Fibroblast of villous mesenchyme (primary cell): ENCODE data around the gene NHLH1. TPM values are rescaled to one million over a fixed set of nuclear protein-coding genes. Genes with fewer than 3 reads are reported as not detected.
A peak's percentile ranks its signal among the peaks of the same experiment; 100 is the strongest.

Source experiments
- DNase-seq: peaks from one replicate; pipeline ENCODE4 v3.0.0-alpha.2; 2010; ENCODE audit warnings: low read depth
- H3K4me3 ChIP-seq: 2 replicates; pipeline ENCODE4 v1.5.1; 2011; ENCODE audit warnings: low read depth, mild to moderate bottlenecking, low read length
- CTCF ChIP-seq: IDR thresholded peaks from 2 replicates; pipeline ENCODE4 v1.5.1; 2012; ENCODE audit warnings: low read depth, mild to moderate bottlenecking, low read length; ENCODE audit not compliant: insufficient read depth
- total RNA-seq: library from RNA; depleted of rRNA; stranded (reverse); fragments of >200 nt; gene quantifications from 2 replicates; pipeline ENCODE4 v1.2.3, GENCODE V29; 2012

Gene NHLH1
- total RNA-seq, 1 donor = not detected

DNA sequence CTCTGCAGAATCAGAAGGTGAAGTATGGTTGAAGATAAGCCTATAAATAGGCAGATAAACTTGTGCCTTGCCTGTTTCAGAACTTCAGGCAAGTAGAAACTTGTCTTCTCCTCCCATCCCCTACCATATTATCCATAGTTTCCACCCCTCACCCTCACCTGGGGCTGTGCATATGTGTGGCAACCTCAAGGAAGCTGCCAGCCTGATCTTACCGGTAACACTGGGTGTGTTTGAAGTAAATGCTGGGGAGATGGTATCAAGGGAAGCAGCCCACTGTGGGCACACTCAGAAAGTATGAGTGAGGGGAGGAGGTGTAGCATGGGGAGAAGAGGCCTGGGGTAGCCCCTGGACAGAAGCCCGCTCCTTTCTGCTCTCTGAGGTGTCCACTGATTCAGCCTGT lies 48.0 kb downstream of the NHLH1 start:
- no peak for TF ChIP-seq CTCF
- DNase-seq = no peak
- H3K4me3 ChIP-seq = no peak overlapping the region

GRCh38 chr1:160415696-160416290 lies 48.9 kb downstream of the NHLH1 start:
- TF ChIP-seq CTCF = no peak
- no peak overlapping the region for H3K4me3 ChIP-seq
- DNase-seq = no peak

DNA sequence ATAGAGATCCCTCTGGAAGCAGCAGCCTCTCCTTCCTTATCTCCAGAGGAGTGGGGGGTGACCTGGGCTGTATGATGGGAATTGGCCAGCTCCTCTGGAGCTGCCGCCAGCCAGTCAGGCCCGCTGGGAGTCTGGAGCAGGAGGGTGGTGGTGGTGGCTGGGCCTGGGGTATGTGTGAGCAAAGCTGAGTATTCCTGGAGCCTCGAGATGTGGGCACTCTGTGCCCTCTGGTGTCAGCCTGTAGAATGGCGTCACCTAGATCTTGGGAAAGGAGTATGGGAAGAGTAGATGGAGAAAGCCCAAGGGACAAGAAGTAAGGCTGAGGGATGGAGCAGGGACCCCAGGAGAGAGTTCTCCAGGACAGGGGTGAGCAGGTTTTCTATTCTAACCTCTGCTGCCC lies 49.5 kb downstream of the NHLH1 start:
- DNase-seq = peak; percentile 9

GRCh38 chr1:160418483-160418882 lies 51.6 kb downstream of the NHLH1 start:
- no peak for DNase-seq
- TF ChIP-seq CTCF = no peak
- H3K4me3 ChIP-seq = no peak overlapping the region

More for the DNA sequence above, 49.5 kb downstream of the NHLH1 start:
- H3K4me3 ChIP-seq = no peak overlapping the region
- TF ChIP-seq CTCF = peak; percentile 42

- DNase-seq = no peak
- no peak overlapping the region for H3K4me3 ChIP-seq
- no peak for TF ChIP-seq CTCF
Measured at GRCh38 chr1:160419150-160419837, 52.4 kb downstream of the NHLH1 start.

DNA sequence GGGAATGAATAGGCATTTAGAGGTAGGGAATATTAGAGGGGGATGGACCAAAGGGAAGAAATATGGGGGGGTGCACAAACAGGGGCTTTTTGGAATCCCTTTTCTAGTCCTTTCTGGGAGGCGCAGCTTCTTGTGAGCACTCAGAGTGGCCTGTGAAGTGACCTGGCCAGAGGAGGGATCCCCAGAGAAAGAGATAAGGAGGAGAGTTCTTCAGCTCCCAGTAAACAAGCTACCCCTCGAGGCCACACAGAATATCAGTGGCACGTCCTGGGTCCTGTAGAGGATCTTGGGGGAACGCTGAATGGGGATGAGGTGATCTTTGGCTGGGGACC lies 52.9 kb downstream of the NHLH1 start:
- H3K4me3 ChIP-seq = no peak overlapping the region
- no peak for TF ChIP-seq CTCF
- no peak for DNase-seq
